Measurements from ENCODE around the gene DEPDC1.

DEPDC1 gene

DNA sequence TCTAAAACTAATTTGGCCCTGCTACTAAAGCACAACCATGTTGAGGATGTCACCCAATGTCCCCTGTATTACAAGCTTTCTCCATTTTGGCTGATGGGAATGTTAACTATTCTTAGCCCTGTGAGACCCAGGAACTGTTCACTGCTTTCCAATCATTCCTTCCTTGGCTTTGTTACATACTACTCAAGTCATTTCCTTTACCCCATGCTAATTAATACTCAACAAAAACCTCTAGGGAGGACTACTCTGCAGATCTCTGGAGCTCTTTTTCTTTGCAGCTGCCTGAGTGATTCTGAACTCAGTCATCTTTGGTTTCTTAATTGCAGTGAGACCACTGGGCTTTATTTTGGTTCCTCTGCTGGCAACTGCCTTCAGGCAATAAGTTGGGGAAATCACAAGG, 23.8 kb downstream of the DEPDC1 start:
- DNase-seq (ENCODE audit: low read depth, low spot score): peak; percentile 29

DNA sequence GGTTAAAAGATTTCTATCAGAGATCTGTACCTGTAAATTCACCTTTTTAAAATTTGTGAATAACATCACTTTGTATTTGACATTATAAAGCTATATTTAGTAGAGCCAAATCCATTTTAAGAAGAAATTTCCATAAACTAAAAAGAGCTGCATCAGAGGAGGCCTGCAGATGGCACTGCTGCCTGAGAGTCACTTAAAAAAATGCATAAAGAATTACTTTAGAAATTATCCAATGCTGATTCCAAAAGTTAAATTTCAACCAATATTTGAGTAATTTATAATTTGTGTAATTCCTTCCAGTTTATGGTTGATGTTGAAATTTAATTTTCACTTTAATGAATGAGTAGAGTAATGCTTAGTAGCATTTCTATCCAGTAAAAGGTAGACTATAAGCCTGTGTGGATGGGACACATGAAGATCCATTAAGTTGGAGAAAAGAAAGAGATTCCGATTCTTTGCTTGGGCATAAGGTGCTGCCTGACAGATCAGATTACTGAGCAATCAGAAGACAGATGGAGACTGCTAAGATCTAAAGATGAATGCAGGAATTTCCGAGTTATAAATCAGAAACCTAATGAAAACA, 26.4 kb downstream of the DEPDC1 start:
- no peak for DNase-seq (ENCODE audit: low read depth, low spot score)

DNA sequence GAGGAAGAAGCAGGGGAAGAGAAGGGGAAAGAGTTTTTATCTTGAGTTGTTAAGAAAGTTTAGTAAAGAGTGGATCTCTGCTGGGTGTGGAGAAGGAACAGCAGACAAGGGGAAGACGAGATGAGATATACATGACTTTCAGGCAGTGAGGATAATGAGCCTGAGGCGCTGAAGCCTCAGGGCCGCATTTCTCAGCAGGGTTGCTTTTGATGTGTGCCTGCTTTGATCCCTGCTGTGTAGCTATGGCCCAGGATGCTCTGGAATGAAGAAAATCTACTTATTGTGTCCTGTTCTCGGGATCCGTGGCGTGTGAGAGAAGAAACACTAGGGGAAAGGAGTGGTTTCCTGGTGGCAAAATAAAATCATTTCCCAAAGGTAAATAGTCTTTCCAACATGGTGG, 32.0 kb downstream of the DEPDC1 start:
- DNase-seq (ENCODE audit: low read depth, low spot score): peak; percentile 91

DNA sequence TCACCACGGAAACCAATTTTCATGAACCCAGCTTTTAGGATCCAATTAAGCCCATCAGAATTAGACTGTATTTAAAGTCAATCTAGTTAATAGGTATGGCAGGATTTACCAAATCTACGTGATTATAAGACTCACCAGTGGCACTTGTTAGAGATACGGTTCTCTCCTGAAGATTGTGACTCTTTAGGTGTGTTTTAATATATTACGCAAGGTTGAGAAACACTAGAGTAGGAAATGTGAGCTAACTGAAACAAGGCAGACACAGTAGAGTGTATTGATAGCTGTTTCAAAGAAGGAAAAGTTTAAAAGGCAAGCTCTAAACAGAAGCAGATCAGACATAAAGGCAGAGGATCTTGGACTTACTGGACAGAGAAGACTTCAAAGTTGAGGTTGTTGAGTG, 35.9 kb downstream of the DEPDC1 start:
- DNase-seq (ENCODE audit: low read depth, low spot score): no peak

DNA sequence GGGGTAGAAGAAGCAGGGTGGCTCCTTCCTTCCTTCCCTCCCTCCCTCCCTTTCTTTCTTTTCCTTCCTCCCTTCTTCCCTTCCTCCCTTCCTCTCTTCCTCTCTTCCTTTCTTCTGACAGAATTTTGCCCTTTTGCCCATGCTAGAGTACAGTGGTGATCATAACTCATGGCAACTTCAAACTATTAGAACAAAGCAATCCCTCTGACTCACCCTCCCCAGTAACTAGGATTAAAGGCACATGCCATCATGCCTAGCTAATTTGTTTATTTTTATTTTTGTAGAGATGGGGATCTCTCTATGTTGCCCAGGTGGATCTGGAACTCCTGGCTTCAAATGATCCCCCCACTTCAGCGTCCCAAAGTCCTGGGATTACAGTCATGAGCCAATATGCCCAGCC, 37.1 kb downstream of the DEPDC1 start:
- no peak for DNase-seq (ENCODE audit: low read depth, low spot score)

DNA sequence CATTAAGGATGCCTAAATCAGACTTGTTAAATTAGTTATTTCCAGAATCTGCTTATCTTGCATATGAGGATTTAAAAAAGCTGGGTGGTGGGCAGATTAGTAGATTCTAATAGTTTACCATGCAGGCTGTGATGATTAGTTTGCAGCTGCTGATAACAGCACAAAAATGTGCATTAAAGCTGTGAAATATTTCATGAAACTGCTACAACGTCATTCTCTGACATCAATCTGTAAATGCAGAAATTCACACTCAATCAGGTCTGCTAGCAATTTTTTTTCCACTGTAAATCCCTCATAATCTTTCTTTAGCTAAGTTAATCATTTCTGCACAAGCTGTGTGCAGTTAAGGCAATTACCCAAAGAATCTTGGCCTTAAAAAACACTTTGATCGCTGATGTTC, 37.8 kb downstream of the DEPDC1 start:
- DNase-seq (ENCODE audit: low read depth, low spot score): no peak

DNA sequence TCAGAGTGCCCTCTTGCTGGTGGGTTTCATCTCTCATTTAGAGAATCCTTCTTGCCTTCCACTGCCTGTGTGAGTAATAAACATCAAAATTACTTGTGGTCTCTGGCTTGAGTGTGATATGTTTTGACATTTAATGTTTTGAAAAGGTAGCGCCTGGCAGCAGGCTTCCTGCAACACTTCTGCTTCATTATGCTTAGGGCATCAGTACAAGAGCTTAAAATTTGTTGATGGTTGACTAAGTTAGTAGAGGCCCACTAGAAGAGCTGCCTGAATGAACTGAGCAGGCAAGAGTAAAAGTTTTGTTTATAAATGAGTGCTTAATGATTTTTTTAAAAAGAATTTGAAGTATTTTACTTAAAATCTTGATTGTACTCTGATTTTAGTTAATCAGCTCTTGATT, 40.7 kb downstream of the DEPDC1 start:
- DNase-seq (ENCODE audit: low read depth, low spot score): no peak

DNA sequence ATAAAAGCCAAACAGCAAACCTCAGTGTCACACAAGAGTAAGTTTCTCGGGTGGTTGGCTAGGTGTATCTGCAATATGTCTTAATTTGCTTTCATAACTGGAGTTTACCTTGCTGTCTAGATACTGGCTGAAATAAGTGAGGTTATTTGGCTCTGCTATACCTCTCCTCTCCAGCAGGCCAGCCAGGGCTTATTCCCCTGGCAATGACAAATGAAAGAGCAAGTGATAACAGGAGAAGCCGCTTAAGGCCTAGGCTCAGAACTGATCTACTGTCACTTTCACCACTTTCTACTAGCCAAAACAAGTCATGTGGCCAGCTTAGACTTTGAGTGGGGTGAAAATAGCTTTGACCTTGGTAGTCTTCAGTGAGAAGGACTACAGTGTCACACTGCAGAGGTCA, 42.3 kb downstream of the DEPDC1 start:
- DNase-seq (ENCODE audit: low read depth, low spot score): no peak

DNA sequence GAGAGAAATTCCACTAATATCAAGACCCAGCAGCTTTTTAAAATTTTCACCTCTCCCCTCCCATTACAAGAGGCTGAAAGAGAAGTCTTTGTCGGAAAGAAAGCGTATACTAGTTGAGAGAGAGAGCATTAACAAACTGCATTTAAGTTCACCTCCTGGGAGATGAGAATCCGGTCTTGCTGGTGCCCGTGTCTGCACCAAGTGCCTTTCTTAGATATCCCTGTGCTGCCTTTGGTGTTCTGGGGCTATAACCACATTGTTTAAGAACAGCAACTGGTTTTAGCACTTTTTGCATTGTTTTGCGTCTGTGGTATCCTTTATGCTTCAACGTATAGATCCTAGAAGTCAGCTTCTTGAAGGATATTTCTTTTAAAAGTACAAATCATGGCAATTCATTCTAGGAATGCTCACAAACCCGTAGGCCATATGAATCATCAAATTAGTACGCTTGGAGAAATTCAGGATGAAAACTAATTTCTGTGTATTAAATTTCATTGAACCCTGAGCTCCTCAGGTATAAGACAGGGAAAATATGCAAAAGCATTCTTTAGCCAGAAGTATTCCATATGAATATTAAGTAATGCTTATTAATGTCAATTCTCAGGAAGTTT, 43.7 kb downstream of the DEPDC1 start:
- DNase-seq (ENCODE audit: low read depth, low spot score): no peak

DNA sequence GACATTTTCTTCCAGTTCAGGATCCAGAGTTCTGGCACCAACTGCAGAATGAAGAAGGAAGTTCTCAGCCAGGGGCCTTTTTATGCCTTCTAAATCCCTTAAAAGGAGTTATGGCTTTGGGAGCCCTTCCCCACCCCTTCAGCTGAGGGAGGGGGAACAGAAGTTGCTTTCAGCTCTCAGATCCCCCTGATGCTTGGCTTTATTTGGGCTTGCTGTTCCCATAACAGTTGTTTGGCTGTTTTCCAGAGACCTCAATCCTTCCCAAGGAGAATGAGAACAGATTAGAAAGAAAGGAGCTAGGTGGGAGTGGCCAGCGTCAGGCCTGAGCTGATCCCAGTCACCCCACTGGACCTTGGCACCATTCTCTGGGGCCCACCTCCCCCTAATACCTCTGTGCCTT, 47.0 kb downstream of the DEPDC1 start, which contains the start of gene RPE65:
RPE65 (minus strand) TSS at position 54 of the 400 bp plus-strand sequence; CDS start at position 5, 49 bp downstream.
- DNase-seq (ENCODE audit: low read depth, low spot score): no peak

DNA sequence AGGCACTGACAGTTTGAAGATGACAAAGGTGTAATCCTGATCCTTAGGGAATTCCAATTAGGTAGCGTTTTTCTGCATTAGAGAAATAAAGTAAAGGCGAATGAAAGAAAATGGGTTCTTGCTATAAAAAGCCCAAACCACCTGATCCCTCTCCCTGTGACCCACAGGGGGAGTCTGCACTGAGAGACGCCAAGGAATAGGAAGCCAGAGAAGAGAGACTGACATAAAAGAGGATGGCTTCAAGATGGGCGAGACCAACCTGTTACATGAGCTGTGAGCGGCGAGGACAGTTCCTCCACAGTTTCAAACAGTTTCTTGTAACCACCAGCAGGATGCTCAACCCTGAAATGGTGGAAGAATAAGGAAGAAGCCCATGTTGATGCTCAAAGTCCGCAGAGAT, 48.5 kb downstream of the DEPDC1 start:
- DNase-seq (ENCODE audit: low read depth, low spot score): peak; percentile 30

DNA sequence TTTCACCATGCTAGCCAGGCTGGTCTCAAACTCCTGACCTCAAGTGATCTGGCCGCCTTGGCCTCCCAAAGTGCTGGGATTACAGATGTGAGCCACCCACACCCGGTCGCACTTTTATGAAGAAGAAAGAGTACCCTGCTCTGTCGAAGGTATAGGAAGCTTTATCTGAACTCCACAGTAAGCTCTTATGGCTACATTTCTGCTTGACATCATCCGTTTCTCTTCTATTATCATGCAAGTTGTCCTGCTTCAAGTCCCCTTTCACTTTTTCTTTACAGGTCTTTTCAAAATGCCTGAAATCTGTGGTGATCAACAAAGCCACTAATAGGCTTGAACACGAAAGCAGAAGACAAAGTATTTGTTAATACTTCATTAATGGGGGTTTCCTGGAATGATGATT, 51.2 kb downstream of the DEPDC1 start:
- no peak for DNase-seq (ENCODE audit: low read depth, low spot score)

DNA sequence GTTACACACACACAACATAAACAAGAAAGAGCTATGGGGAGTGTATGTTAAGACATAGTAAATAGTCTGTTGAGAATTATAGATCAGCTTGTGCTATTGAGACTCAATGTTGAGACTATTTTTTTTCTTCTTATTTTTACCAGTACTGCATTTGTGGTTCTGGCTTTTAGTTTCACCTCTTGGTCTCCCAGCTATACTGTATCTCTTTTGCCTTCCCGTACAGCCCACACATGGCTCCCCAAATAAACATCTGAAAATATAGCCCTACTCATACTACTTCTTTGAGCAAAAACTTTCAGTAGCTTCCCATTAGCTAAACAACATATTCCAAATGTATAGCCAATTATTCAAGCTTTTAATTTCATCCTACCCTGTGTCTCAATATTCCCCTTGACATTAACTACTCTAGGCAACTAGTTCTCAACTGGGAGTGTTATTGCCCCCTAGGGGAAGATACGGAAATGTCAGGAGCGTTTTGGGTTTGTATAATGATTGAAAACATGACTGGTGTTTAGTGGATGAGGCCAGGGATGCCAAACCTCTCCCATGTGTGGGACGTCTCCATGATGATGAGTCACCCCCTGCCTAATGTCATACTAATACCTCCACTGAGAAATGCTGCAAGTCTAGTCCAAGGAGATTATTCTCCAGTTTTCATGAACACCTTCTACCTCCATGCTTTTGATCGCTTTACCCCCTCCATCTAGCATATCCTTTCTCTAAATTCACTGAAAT, 53.9 kb downstream of the DEPDC1 start:
- DNase-seq (ENCODE audit: low read depth, low spot score): peak; percentile 24

DNA sequence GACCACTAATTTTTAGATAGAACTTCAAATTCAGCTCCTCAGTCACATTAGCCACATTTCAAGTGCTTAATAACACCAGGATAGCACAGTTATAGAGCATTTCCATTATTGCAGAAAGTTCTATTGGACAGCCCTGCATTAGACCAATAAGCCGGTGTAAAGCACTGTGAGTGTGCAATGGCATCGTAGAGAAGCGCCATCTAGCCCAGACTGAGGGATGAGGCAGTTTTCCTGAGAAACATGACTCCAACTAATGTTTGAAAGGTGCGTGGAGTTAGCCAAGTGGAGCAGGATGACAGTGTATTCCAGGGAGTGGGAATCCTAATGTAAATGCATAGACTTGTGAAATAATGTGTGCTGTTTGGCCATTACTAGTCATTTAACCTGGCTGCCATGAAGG, 54.9 kb downstream of the DEPDC1 start:
- no peak for DNase-seq (ENCODE audit: low read depth, low spot score)

DNA sequence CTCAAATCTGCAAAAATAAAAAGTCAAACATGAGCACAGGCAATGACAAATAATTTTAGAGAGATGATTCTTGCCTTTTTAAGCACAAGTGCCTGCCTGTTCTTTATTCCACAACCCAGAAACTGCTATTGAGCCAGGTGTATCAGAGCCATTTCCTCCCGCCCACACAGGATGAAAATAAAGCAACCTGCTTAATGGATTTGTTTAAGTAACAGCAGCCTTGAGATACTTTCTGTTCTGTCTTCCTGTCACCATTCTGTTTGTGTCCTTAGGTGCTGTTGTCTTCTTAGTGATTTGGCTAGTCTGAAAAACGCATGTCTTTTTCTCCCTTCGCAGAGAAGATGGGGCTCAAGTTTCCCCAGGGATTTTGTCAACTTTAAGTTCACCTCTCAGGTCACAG, 58.6 kb downstream of the DEPDC1 start:
- DNase-seq (ENCODE audit: low read depth, low spot score): no peak

DNA sequence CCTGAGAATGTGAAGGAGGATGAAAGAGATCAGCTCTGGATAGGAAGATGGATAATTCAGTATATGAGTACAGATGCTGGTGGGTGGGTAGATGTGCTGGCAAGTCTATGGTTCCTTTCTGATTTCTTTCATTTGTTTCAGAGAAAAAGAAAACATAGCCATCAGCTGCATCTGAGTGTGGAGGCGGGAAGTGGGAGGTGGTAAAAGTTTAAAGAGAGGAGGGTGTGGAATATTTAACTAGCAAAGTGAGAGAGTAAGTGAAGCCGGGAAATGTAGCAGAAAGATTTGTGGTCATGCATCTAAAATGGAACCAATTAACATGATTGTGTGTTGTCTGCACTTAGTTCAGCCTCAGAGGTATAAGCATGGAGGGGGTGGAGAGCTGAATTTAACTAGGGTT, 63.5 kb downstream of the DEPDC1 start:
- no peak for DNase-seq (ENCODE audit: low read depth, low spot score)

DNA sequence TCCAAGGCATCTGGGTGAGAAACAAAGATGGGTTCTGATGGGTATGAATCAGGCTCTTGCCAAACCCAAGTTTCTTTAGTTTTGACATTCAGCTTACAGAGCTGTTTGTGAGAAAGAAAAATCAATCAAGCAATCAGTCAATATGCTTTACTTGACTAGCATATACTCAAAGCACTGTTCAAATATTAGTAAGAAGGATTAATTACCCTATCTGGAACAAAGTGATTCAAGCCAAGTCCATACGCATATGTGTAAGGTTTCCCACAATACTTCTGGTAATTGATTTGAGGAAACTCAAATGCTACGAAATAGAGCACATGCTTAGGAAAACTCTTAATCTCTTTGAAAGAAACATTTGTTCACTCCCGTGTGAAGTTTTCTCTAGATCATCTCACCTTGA, 65.8 kb downstream of the DEPDC1 start:
- DNase-seq (ENCODE audit: low read depth, low spot score): no peak

DNA sequence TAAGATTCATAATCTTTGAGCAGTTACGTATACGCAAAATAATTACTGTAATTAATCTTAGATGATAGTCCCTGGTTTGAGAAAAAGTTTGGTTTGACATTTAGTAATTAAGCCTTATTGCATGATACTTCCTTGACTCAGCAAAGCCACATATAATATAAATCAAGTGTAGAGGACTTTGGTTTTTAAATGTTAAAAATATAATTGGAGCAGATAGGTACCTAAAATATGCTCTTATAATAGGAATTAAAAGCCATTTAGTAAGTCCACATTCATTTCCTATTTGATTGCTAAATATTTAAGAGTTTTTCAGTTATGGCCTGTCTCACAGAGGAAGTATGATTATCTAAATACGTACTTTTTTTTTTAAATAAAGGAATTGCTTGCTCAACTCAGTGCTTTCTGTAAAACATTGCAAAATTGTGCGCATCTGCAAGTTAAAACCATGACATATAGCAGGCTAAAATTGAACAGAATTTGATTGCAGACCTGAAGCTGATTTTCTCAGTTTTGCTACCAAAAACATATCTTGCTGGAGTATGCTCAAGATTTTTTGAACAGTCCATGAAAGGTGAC, 67.6 kb downstream of the DEPDC1 start:
- DNase-seq (ENCODE audit: low read depth, low spot score): no peak

DNA sequence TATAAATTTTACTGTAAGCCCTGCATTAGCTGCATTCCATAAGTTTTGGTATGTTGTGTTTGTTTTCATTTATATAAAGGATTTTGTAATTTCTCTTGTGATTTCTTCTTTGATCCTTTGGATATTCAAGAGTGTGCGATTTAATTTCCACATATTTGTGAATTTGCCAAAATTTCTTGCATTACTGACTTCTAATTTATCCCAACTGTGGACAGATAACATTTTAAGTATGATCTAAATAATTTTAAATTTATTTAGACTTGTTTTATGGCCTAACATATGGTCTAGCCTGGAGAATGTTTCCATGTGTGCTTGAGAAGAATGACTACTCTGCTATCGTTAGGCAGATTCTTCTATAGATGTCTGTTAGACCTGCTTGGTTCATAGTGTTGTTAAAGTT, 70.3 kb downstream of the DEPDC1 start:
- DNase-seq (ENCODE audit: low read depth, low spot score): no peak
